Keratinocyte (primary cell): ENCODE results near the gene SETBP1.

Source experiments
- CTCF ChIP-seq, 3 experiments: IDR thresholded peaks in 1 of 3; conservative IDR thresholded peaks in 1 of 3; optimal IDR thresholded peaks in 1 of 3; 2 replicates in 2 of 3; 3 replicates in 1 of 3; pipeline versions ENCODE3 to v1.5.1; 2011; ENCODE audit warnings: low read length in 3 of 3, mild to moderate bottlenecking in 3 of 3, moderate library complexity in 2 of 3, control low read depth in 1 of 3, inconsistent platforms in 1 of 3; ENCODE audit not compliant: insufficient read depth in 2 of 3; ENCODE audit errors: extremely low read depth in 1 of 3
- EZH2 ChIP-seq: IDR thresholded peaks from one replicate; pipeline ENCODE4 v1.6.1; 2012; ENCODE audit warnings: inconsistent platforms, mild to moderate bottlenecking, low read length, moderate library complexity

- no peak for TF ChIP-seq CTCF (optimal IDR thresholded peaks at IDR 0.05 in 1 of 3, IDR thresholded peaks at IDR 0.05 in 1 of 3, conservative IDR thresholded peaks at IDR 0.05 in 1 of 3; ENCODE audit: extremely low read depth in 1 of 3, insufficient read depth in 2 of 3, low read length in 3 of 3)
- TF ChIP-seq EZH2 = no peak
These were observed 345.5 kb downstream of the SETBP1 start for GRCh38 chr18:45026162-45026561.
